IPS DF 4.7 (cell line): ENCODE data around the gene CCL16.

Experiments used
- DNase-seq: peaks from one replicate; pipeline ENCODE4 v3.0.0-alpha.2; 2013; ENCODE audit warnings: low spot score; ENCODE audit errors: extremely low read depth

Gene CCL16

DNA sequence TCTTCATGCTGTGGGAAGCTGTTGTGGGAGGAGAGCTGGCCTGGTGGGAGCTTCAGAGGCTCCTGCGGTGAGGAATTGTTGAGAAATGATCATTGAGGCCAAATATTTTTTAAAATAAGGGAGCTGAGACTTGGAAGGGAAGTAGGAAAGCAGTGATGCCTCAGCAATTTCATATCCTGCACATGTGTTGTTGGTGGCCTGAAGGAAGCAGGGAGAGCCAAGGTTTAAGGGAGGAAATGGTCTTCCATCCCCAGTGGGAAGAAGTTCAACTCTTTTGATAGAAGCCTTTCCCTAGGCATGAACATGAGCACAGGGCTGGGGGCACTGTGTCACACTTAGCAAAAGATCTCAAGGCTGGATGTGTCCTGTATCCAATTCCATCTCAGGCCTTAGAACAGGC, 5.3 kb upstream of the CCL16 start, which contains the start of gene CCL14:
CCL14 (minus strand) TSS at position 87 of the 400 bp plus-strand sequence; CDS start at position 7, 80 bp downstream.
- DNase-seq: no peak

- no peak for DNase-seq
Observed at GRCh38 chr17:35984140-35984539, 2.8 kb upstream of the CCL16 start.

DNA sequence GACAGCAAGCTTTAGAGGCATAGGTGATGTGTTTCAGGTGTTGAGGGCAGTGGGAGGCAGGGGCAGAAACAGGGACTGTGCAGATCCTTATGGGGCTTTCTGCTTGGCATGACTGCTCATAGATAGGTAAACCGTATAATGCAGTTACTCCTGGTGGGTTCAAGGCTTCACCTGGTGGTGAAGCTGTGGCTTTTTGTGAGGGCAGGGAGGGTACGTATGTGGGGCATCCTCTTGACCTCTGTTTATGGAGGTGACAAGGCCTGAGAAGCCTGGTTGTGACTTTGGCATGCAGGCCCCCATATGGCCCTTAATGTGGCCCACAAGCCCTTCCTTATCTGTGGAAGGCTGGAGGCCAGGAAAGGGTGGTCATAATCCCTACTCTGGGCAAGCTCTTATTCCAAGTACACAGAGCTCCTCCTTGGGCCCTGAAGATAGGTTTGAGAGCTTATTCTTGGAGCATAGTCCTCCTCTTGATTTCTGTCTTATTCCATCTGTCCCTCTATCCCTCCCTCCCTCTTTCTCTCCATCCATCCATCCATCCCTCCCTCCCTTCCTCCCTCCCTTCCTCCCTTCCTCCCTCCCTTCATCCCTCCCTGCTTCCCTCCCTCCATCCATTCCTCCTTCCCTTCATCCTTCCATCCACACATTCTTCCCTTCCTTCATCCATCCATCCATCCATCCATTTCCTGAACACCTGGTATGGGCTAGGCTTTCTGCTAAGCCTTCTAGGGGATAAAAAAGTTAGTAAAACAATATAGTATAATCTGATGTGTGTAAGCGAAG, 1.3 kb upstream of the CCL16 start:
- no peak for DNase-seq

DNA sequence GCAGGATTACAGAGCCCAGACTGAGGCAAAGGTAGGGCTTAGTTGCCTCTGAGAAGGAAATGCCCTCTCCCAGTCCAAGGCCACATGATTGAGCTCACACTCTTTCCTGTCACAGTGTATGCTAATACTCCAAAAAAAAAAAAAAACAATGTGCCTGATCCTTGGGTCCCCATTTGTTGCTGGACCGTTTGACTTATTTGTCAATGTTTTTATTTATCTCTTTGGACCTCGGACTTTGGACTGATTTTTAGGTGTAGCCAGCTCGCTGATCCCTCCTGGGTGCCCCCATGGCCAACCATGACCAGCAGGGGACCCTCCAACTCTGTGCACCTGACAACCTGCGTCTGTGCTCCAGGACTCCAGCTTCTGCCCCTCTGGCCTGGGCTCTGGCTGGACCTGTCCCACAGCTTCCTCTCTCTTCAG, 622 bp upstream of the CCL16 start:
- no peak for DNase-seq

GRCh38 chr17:35978346-35978745, 3.0 kb downstream of the CCL16 start:
- no peak for DNase-seq

DNA sequence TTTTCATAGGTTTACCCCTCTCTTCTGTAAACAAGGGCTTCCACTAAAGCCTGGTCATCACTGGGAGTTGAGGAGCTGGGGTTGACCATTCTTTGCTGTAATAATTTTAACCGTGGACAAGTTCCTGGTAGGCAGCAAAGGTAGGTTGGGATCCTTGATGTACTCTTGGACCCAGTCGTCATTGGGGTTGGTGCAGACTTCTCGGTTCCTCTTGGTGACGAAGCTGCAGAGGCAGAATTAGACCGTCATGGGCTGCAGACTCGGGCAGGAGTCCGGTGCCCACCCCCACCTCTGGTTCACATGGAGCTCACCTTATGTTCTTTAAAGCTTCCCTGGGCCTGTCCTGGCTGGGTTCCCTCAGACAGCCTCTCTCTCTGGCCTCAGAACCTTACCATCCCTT, 3.8 kb downstream of the CCL16 start:
- DNase-seq: no peak

DNA sequence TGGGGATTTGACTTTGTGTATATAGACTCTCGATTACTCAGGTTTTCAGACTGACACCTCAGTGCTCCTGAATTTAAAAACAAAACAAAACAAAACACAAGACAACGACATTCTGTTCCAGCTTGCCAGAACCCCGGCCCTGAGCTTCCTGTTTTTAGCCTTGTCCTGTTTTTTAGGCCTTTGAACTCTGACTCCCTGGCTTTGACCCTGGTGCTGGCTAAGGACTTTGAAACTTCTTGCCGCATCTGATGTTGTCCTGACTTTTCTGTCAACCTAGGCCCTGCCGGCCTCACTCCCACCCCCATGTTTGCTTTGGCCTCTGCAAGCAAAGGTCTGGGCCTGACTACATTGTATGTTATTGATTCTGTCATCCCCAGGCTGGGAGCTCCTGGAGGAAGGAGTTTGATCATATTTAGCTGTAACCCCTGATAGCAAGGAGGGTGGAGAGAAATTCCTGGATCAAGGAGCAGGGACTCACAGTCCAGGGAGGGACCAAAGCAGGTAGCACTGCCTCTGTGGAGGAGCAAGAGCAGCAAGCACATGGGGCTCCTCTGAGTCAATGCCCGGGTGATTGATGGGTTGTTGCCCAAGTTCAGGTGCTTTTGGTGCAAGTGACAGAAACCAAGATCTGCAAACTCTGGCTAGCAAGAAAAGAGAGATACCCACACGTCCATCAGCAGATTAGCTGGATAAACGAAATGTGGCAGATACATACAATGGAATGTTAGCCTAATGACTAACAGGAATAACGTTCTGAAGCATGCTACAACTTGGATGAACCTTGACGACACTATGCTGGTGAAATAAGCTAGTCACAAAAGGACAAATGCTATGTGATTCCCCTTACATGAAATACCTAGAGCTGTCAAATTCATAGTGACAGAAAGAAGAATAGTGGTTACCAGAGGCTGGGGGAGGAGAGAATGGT, 7.7 kb downstream of the CCL16 start:
- no peak for DNase-seq

GRCh38 chr17:35972945-35973332, 8.4 kb downstream of the CCL16 start:
- DNase-seq: no peak

- no peak for DNase-seq
Observed at GRCh38 chr17:35972535-35972934, 8.8 kb downstream of the CCL16 start.

- DNase-seq: no peak
Observed at GRCh38 chr17:35972066-35972465, 9.2 kb downstream of the CCL16 start.

GRCh38 chr17:35969558-35970380, 11.5 kb downstream of the CCL16 start:
- DNase-seq: peak; percentile 56

- DNase-seq: no peak
Observed at GRCh38 chr17:35968520-35969054, 12.7 kb downstream of the CCL16 start.

GRCh38 chr17:35965272-35965671, 16.0 kb downstream of the CCL16 start:
- DNase-seq: no peak

DNA sequence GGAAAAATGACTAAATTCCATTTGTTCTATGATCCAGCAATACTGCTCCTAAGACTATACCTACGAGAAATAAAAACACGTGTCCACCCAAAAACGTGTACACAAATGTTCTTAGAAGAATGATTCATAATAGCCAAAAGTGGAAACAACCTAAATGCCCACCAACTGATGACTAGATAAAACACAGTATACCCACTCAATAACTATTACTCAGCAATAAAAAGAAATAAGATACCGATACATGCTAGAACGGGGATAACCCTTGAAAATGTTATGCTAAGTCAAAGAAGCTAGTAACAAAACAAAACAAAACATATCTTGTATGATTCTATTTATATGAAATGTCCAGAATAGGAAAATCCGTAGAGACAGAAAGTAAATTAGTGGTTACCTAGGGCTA, 17.6 kb downstream of the CCL16 start:
- no peak for DNase-seq

DNA sequence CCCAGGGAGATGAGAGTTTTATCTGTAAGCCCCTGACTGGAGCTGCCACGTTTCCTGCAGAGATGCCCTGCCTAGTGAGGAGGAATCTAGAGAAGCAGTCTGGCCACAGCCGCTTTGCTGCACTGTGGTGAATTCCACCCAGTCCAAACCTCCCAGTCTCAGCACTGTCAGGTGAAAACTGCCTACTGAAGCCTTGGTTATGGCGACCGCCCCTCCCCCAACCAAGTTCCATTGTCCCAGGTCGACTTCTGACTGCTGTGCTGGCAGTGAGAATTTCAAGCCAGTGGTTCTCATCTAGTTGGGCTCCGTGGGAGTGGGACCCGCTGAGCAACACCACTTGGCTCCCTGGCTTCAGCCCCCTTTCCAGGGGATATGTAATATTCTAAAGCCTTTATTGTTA, 27.6 kb downstream of the CCL16 start:
- DNase-seq: no peak

- no peak for DNase-seq
Observed at GRCh38 chr17:35949401-35949800, 31.9 kb downstream of the CCL16 start.

DNA sequence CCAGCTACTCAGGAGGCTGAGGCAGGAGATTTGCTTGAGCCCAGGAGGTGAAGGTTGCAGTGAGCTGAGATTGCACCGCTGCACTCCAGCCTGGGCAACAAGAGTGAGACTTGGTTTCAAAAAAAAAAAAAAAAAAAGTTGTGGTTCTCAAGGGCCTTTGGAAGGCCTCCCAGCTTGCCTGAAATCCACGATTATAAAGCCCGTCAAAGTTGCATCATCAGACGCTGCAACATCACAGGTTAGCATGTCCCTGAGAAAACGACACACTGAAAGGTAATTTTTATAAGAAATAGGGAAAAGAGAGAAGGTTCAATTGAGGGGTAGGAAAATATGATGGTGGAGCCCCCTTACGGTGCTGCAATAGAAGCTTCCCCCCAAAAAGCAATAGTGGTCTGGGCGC, 33.2 kb downstream of the CCL16 start:
- no peak for DNase-seq

GRCh38 chr17:35947156-35947585, 34.1 kb downstream of the CCL16 start:
- peak; percentile 44 for DNase-seq

- DNase-seq: no peak
Observed at GRCh38 chr17:35944151-35944550, 37.1 kb downstream of the CCL16 start.

GRCh38 chr17:35943537-35943936, 37.8 kb downstream of the CCL16 start, which contains the start of gene LYZL6:
Gene LYZL6 (minus strand): TSS chr17:35943713. CDS start chr17:35939356, 4,357 bp downstream.
- no peak for DNase-seq

DNA sequence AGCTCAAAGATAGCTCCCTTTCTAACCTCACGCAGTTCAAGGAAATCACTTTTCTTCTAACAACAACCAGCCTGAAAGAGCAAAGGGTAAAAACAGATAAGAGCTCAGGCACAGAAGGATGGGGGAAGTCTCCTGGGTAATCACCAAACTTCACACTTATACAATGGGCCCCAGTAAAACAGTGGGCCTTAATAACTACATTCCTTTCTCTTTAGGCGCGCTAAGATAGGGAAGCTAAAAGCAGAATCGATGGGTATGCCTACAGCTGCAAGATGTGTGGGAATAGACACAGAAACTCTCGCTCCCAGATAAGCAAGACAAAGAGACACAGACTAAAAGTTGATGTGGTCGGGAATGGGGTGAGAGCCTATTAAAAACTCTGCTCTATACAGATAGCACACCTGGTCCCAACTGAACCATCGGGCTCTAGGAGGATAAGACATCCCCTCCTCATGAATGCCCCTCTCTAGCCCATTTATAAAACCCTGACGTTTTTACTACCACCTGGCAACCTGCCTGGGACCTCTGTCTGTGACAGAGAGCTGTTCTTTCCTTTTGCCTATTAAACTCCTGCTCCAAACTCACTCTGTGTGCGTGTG, 38.6 kb downstream of the CCL16 start:
- no peak for DNase-seq
